OCI-M1 (cell line): ENCODE data around the gene CHRNE.
"Not testable (repeated sequence)": the region's sequence is repeated elsewhere in the genome, so short reads cannot be mapped to it uniquely, and the experiment has no call there.

Experiments used
- DNase-seq: peaks from one replicate; lab custom pipeline; 2025; lab: John Stamatoyannopoulos, UW

The CHRNE gene

DNA sequence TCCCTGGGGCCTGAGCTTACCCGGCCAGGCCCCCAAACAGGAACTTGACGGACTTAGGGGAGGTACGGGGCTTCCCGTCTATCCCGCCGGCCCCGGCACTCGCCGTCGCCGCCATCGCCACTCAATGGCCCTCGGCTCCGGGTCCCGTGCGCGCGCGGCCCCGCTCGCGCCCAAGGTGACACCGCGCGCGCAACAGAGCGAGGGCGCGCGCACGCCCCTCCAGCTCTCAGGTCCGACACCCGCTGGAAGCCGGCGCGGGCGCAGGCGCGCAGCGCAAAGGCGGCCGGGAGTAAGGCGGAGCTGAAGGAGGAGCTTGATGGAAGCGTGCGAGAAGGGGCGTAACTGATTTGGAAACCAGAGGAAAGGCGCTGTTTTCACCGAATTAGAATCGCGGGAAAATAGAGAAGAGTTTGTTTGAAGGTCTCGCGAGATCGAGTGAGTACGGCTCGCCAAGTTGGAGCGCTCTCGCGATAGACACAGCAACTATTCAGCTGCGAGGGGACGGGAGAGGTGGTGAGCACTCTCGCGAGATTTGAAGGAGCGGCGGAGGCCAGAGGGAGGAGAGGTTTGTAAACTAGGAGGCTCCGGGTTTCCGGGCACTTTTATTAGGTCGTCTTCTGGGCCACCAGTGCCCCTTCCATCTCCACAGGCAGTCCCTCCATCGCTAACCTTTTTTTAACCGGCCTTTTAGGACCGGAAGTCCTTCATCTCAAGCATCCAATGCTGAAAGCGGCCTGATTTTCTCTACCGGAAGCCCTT lies 37.1 kb upstream of the CHRNE start, which contains the start of the genes RNF167 and SLC25A11:
RNF167 (plus strand) TSS at position 473 of the 759 bp plus-strand sequence. CDS start 642 bp downstream, outside the sequence.
SLC25A11 (minus strand) TSS at position 251 of the 759 bp plus-strand sequence; CDS start at position 115, 136 bp downstream.
- DNase-seq: peak; percentile 100

DNA sequence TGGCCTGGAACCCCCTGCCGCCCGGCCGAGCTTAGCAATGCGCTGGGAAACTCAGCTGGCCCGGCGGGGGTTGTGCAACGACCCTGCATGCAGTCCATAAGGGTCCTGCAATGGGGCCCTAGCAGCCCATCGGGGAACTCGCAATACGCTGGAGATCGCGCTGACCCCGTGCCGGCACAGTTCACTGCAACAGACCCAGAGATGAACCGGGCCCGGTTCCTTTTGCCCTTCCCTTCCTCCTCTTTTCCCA lies 36.6 kb upstream of the CHRNE start:
- DNase-seq: no peak

DNA sequence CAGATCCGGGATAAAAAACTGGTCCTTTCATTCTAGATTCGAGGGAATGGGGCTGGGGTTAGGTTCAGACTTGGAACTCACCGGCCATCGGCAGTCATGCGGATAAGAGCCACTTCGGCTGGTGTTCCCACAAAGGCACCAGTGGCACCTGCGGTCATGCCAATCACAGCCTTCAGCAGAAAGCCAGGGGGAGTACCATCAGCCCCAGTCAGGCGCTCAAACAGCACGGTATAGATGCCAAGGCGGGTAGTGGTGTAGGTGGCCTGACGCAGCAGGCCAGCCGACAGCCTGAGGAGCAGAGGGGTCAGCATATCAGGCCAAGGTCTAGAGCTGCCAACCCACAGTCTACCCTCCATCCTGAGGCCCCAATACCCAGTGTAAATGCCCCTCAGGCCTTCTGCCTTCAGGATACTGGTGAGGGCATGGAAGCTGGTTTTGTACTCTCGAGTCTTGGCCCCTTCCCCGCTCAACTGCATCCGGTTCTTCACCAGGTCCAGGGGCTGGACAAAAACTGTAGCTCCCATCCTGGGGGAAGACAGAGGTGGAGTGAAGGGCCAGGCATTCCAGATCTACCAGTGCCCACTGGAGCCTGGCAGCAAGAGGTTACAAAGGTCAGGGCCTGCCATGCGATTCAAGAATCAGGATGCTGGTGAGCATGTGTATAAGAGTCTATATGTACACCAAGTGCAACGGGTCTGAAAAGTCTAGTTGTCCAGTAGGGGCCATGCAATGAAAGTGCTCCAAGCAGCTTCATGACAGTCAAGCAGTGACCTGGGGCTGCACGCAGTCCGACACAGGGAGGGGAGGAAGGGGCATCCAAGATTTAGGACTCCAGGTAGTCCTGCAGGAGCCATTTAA lies 36.0 kb upstream of the CHRNE start:
- DNase-seq: peak; percentile 69

DNA sequence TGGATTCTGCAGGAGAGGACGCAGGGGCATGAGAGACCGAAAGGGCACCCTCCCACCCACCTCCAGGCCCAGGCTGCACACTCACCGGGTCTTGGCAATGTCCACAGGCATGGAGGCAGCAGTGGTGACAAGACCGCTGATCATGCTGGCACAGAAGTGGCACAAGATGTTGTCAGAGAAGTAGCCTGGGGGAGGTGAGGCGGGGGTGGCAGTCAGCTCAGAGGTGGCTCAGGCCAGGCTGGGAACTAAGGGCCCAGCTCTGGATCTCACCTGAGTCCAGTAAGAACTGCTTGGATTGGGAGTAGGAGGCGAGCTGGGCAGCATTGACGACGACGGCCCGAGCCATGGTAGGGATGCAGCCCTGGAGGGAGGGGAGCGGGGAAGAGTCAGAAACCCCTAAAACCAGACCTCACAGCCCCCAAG lies 35.2 kb upstream of the CHRNE start:
- no peak for DNase-seq

DNA sequence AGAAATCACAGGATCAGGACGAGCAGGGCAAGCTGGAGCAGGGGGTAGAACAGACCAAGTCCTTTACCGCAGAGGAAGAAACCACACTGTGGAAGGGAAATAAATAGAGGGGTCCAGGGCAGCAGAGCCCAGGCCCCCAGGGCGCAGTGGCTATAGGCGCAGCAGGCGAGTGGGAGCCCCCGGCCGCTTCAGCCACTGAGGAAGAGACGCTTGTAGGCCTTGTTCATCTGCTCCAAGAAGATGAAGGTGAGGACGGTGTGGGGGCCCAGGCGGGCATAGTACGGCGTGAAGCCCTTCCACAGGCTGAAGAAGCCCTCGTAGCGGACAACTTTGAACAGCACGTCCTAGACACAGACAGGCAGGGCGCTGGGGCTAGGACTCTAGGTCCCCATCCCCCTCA lies 34.7 kb upstream of the CHRNE start:
- DNase-seq: no peak

DNA sequence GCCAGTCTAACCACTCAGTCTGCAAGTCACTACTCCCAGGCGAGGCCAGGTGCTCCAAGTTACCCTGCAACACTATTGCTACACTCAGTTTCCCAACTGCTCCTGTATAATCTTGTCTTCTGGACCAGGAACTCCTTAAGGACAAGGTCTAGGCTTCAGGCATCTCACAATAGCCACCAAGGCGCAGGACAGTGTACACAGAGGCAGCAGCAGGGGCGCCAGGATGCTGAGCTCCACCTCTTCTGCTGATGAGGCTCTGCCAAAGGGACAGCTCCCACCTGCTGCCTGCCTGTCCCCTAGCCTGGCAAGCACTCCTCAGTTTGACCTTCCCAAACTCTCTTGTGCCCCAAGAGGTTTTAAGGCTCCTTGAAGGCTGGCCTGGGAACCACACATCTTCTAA lies 33.5 kb upstream of the CHRNE start:
- no peak for DNase-seq

DNA sequence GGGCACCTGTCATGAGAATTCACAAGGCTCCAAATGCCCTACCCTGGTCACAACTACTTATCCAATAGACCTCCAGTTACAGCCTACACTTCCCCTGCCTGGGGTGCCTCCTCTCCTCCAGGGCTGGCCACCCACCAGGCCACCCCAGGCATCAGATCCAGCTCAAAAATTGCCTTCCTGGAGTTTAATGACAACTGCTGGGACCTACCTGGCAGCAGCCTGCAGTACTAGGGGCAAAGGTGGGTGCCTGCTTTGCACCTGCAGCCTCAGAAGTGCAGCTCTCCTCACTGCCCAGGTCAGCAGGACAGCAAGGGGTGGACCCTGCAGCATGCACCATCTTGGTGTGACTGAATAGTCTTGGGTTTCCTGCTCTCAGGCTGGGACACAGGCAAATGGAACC lies 32.8 kb upstream of the CHRNE start:
- DNase-seq: no peak

DNA sequence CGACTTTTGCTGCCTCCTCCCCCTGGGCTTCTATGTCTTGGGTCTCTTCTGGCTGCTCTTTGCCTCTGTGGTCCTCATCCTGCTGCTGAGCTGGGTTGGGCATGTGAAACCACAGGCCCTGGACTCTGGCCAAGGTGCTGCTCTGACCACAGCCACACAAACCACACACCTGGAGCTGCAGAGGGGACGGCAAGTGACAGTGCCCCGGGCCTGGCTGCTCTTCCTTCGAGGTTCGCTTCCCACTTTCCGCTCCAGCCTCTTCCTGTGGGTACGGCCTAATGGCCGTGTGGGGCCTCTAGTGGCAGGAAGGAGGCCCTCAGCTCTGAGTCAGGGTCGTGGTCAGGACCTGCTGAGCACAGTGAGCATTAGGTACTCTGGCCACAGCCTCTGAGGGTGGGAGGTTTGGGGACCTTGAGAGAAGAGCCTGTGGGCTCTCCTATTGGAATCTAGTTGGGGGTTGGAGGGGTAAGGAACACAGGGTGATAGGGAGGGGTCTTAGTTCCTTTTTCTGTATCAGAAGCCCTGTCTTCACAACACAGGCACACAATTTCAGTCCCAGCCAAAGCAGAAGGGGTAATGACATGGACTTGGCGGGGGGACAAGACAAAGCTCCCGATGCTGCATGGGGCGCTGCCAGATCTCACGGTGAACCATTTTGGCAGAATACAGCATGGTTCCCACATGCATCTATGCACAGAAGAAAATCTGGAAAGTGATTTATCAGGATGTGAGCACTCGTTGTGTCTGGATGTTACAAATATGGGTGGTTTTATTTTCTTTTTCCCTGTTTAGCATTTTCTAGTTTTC lies 31.5 kb upstream of the CHRNE start:
- DNase-seq: peak; percentile 92

DNA sequence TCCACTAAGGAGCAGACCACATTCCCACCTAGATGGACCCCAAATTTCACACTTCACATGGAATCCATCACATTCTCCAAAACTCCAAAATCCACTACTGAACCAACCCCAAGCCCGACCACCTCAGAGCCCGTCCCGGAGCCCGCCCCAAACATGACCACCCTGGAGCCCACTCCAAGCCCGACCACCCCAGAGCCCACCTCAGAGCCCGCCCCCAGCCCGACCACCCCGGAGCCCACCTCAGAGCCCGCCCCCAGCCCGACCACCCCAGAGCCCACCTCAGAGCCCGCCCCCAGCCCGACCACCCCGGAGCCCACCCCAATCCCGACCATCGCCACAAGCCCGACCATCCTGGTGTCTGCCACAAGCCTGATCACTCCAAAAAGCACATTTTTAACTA lies 30.7 kb upstream of the CHRNE start:
- DNase-seq: no peak

DNA sequence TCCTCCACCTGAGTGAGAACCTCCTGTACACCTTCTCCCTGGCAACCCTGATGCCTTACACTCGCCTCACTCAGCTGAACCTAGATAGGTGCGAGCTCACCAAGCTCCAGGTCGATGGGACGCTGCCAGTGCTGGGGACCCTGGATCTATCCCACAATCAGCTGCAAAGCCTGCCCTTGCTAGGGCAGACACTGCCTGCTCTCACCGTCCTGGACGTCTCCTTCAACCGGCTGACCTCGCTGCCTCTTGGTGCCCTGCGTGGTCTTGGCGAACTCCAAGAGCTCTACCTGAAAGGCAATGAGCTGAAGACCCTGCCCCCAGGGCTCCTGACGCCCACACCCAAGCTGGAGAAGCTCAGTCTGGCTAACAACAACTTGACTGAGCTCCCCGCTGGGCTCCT lies 29.9 kb upstream of the CHRNE start:
- DNase-seq: no peak

DNA sequence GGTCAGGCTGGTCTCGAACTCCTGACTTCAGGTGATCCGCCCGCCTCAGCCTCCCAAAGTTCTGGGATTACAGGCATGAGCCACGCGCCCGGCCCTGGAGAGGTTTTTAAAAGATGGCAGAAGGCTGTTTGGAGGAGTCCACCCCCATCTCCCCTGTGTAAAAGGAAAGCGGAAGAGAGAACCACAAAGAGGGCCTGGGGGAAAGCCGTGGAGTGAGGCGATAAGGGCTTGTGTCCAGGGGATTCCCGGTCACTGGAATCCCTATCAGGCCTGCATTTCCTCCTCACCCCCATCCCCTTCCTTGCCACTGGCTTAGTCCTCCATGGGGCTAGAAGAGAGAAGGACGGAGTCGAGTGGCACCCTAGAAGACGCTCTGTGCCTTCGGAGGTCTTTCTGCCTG lies 29.1 kb upstream of the CHRNE start, which contains the start of gene GP1BA:
GP1BA (plus strand) TSS at position 315 of the 400 bp plus-strand sequence. CDS start 328 bp downstream, outside the sequence.
- DNase-seq: peak; percentile 40

DNA sequence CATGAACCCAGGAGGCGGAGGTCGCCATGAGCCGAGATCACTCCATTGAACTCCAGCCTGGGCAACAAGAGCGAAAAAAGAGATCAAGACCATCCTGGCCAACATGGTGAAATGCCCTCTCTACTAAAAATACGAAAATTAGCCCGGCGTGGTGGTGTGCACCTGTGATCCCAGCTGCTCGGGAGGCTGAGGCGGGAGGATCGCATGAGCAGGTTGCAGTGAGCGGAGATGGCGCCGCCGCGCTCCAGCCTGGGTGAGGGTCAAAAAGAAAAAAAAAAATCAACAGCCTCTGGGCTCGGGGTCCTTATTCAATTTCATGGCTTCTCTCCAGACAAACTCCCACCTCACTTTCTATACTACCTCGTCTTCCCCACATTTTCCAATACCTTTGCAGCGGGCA lies 26.0 kb upstream of the CHRNE start:
- DNase-seq: no peak

DNA sequence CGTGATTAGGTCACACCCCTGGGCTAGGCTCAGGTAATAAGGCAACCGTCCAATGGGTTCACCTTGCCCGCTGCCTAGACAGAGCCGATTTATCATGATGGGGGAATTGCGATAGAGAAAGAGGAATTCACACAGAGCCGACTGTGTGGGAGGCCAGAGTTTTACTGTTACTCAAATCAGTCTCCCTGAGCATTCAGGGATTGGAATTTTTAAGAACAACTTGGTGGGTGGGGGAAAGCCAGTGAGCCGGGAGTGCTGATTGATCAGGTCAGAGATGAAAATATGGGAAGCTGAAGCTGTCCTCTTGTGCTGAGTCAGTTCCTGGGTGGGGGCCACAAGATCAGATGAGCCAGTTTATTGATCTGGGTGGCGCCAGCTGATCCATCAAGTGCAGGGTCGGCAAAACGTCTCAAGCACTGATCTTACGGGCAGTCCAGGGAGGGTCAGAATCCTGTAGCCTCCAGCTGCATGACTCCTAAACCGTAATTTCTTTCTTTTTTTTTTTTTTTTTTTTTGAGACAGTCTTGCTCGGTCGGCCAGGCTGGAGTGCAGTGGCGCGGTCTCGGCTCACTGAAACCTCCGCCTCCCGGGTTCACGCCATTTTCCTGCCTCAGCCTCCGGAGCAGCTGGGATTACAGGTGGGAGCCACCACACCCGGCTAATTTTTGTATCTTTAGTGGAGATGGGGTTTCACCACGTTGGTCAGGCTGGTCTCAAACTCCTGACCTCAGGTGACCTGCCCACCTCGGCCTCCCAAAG lies 23.9 kb upstream of the CHRNE start:
- DNase-seq: not testable (repeated sequence)

DNA sequence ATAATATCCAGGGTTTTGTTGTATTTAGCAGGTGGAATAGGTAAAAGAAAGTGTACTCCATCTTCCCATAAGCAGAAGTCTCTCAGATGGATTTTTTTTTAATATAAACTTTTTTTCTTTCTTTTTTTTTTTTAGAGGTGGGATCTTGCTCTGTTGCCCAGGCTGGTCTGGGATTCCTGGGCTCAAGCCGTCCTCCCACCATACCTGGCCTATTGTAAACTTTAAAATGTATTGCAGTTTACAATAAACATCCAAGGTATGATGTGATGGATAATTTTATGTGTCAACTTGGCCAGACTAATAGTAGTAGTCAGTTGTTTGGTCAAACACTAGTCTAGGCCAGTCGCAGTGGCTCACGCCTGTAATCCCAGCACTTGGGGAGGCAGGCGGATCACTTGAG lies 18.4 kb upstream of the CHRNE start:
- DNase-seq: no peak

DNA sequence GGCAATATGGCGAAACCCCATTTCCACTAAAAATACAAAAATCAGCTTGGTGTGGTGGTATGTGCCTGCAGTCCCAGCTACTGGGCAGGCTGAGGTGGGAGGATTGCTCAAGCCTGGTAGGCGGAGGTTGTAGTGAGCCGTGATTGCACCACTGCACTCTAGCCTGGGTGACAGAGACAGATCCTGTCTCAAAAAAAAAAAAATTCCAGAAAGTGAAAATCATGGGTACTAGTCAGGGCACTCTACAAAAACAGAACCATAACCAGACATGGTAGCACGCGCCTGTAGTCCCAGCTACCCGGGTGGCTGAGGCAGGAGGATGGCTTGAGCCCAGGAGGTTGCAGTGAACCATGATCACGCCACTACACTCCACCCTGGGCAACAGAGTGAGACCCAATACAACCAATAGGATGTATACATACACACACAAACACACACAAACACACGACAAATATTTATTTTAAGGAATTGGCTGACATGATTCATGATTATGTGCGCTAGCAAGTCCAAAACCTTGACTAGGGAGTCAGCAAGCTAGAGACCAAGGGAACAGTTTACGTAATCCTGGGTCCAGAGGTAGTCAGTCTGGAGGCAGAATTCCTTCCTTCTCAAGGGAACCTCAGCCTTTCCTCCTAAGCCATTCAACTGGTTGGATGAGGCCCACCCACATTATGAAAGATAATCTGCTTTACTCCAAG lies 17.6 kb upstream of the CHRNE start:
- peak; percentile 29 for DNase-seq

DNA sequence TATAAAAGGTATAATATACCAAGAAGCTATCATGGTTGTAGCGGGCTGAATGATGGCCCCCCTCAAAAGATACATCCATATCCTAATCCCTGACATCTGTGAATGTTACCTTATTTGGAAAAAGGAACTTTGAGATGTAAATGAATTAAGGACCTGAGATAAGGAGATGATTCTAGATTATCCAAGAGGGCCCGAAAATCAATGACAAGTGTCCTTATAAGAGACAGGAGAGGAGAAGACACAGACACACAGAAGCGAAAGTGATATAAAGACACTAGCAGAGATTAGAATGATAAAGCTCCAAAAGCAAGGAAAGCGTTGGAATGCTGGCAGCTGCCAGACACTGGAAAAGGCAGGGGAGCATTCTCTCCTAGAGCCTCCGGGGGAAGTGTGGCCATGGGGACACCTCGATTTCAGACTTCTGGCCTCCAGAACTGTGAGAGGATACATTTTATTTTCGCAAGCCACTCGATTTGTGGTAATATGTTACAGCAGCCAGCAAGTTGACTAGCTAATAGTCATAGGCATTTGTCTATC lies 16.7 kb upstream of the CHRNE start:
- peak; percentile 25 for DNase-seq

DNA sequence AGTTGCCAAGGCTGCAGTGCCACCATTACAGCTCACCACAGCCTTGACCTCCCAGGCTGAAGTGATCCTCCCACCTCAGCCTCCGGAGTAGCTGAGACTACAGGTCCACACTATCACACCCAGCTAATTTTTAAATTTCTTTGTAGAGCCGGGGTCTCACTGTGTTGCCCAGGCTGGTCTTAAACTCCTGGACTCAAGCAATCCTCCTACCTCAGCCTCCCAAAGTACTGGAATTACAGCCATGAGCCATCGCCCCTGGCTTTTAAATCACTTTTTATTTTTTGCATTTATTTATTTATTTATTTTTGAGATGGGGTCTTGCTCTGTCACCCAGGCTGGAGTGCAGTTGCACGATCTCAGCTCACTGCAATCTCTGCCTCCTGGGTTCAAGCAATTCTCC lies 11.7 kb upstream of the CHRNE start:
- DNase-seq: not testable (repeated sequence)

DNA sequence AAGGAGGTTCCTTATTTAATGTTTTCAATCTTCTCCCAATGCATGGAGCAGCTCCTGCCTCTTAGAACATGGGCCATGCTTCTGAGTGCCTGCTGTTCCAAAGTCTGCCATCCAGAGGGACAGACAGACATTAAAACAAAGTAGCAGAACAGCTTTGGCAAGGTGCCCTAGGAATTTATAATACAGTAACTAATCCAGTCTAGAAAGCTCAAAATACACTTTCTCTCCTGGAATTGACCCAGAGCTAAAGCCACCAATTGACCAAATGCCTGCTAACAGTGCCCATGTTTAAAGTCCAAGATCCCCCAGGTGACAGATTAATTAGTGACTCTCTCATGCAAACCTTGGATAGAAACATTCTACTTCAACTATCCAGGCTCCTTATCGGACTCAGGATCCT lies 11.1 kb upstream of the CHRNE start:
- peak; percentile 21 for DNase-seq

DNA sequence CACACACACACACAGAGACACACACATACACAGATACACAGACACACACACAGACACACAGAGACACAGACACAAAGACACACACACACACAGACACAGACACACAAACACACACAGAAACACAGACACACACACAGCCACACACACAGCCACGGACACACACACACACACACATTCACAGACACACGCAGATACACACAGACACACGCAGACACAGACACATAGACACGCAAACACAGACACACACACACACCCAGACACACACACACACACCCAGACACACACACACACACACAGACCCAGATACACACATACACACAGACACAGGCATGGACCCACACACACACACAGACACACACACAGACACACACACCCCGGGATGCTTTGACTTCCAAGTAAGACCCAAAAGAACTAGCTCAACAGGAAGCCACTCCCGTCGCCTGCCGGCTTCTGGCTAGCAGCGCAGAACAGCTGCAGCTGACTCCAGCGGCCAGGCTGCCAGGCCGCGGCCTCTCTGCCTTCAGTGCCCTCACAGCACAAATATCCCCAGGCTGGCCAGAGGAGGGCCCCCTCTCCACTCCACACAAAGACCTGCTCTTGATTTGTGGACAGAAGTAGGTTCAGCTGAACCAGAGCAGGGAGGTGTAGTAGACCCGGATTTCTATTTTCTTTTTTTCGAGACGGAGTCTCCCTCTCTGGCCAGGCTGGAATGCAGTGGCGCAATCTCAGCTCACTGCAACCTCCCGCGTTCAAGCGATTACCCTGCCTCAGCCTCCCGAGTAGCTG lies 6.0 kb upstream of the CHRNE start:
- peak; percentile 96 for DNase-seq

DNA sequence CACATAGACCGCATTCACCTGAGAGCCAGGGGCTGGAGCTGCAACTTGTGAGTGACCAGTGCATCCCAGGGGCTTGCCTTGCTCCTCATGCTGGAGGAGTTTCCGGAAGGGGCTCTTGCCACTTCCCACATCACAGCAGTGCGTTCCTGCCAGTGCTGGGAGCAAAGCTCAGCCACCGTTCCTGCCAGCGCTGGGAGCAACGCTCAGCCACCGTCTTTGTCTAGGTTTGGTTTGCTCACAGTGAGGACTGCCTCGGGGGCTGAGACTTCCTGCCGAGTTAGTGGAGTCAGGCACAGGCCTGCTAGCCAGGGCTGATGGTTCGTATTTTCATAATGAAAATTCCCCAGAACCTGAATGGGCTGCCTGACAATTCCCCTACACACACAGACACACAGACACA lies 5.4 kb upstream of the CHRNE start:
- DNase-seq: no peak
